ENCODE measurements around the gene MINDY1.

MINDY1 gene

DNA sequence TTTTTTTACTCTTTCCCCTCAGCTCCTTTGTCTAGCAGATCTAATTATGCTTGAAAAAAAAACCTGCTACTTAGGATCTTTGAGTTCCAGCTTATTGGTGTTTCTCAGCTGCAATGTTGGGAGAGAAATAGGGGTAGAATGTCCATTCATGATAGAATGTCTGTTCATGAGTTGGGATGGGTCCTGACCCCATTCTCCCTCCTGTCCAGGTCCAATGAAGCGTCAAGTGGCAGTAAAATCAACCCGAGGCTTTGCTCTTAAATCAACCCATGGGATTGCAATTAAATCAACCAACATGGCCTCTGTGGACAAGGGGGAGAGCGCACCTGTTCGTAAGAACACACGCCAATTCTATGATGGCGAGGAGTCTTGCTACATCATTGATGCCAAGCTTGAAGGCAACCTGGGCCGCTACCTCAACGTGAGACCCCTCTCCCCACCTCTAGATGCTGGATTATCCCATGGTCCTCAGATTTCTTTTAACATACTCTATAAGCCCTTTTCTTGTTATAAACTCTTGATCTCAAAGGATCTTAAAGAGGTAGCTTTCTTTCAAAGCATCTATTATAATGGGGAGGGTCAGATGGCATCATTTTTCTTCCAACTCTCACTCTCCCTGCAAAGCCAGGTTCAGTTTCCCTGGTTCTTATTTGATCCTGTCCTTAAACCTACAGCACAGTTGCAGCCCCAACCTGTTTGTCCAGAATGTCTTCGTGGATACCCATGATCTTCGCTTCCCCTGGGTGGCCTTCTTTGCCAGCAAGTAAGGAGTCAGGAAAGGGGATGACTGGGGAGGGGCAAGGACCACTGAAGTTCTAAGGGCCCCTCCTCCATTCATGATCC, 43.2 kb downstream of the MINDY1 start:
- DNase-seq = no peak

DNA sequence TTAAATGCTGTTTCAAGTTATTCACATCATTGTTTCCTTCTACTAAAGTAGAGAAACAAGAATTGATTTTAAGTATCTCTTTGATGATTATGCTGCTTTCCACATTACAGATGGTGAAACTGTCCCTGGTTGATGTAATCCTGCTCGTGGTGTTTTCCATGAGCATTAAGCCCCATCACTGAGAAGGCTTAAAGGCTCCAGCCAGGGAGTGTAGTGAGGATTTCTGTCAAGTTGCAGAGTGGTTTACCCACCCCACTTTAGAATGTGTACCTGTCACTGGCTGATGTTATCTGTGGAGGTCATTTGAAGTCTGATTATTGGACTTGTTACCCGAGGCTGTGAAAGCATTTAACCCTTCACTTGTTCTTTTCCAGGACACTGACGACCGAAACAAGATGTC, 44.9 kb downstream of the MINDY1 start:
- DNase-seq = no peak

DNA sequence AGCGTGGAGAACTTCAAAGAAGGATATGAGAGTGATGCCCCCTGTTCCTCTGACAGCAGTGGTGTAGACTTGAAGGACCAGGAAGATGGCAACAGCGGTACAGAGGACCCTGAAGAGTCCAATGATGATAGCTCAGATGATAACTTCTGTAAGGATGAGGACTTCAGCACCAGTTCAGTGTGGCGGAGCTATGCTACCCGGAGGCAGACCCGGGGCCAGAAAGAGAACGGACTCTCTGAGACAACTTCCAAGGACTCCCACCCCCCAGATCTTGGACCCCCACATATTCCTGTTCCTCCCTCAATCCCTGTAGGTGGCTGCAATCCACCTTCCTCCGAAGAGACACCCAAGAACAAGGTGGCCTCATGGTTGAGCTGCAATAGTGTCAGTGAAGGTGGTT, 46.1 kb downstream of the MINDY1 start:
- DNase-seq = no peak

GRCh38 chr1:150957666-150958065, 49.0 kb downstream of the MINDY1 start:
- DNase-seq = no peak

- no peak for DNase-seq
These were observed 51.4 kb downstream of the MINDY1 start for GRCh38 chr1:150955280-150955679.

DNA sequence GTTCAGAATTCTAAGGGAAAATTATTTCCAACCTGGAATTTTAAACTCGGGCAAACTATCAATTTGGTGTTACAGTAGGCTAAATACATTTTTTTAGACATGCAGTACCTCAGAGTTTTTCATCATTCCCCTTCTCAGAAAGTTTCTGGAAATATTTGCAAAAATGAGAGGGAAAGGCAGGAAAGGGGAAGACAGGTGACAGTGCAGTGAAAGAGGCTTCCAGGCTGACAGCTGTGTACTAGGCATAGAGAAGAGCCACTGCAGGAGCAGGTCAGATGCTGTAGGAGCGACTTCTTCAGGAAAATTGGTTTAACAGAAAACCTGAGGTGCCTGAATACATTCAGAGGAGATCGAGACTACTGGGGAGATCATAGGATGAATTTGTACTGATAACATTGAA, 52.0 kb downstream of the MINDY1 start:
- DNase-seq = no peak

All from NCI-H2029 (cell line).